ENCODE data around the gene ALPL.
"Not testable (repeated sequence)": the region's sequence is repeated elsewhere in the genome, so short reads cannot be mapped to it uniquely, and the experiment has no call there.

GRCh38 chr1:21483881-21484280, 25.3 kb upstream of the ALPL start:
- TF ChIP-seq, protein P1, sequence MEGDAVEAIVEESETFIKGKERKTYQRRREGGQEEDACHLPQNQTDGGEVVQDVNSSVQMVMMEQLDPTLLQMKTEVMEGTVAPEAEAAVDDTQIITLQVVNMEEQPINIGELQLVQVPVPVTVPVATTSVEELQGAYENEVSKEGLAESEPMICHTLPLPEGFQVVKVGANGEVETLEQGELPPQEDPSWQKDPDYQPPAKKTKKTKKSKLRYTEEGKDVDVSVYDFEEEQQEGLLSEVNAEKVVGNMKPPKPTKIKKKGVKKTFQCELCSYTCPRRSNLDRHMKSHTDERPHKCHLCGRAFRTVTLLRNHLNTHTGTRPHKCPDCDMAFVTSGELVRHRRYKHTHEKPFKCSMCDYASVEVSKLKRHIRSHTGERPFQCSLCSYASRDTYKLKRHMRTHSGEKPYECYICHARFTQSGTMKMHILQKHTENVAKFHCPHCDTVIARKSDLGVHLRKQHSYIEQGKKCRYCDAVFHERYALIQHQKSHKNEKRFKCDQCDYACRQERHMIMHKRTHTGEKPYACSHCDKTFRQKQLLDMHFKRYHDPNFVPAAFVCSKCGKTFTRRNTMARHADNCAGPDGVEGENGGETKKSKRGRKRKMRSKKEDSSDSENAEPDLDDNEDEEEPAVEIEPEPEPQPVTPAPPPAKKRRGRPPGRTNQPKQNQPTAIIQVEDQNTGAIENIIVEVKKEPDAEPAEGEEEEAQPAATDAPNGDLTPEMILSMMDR (IDR thresholded peaks at IDR 0.05; ENCODE audit: low read length): not testable (repeated sequence)
- not testable (repeated sequence) for TF ChIP-seq EZH2 (IDR thresholded peaks at IDR 0.05; ENCODE audit: borderline replicate concordance, low read length)
